GM18868 (cell line): ENCODE results near the gene UBE2U.

Experiments used
- ATAC-seq: cut with Tn5 transposase; IDR thresholded peaks from one replicate; pipeline ENCODE4 v1.9.1; 2021; ENCODE audit warnings: mild to moderate bottlenecking, moderate library complexity; ENCODE audit not compliant: unreplicated experiment

Gene UBE2U

GRCh38 chr1:64290420-64290819 is 87.0 kb downstream of the UBE2U start:
- ATAC-seq = no peak

DNA sequence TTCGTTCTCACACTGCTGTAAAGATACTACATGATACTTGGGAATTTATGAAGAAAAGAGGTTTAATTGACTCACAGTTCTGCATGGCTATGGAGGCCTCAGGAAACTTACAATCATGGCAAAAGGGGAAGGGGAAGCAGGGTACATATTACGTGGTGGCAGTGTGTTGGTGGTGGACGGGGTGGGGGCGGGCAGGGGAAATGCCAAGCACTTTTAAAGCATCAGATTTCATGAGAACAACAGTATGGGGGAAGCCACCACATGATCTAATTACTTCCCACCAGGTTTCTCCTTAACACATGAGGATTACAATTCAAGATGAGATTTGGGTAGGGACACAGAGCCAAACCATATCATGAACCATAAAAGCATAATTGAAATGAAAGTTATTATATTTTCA is 88.5 kb downstream of the UBE2U start:
- no peak for ATAC-seq

- ATAC-seq = no peak
These were observed 89.0 kb downstream of the UBE2U start for GRCh38 chr1:64292399-64292798.

- ATAC-seq = no peak
These were observed 90.4 kb downstream of the UBE2U start for GRCh38 chr1:64293820-64294219.

DNA sequence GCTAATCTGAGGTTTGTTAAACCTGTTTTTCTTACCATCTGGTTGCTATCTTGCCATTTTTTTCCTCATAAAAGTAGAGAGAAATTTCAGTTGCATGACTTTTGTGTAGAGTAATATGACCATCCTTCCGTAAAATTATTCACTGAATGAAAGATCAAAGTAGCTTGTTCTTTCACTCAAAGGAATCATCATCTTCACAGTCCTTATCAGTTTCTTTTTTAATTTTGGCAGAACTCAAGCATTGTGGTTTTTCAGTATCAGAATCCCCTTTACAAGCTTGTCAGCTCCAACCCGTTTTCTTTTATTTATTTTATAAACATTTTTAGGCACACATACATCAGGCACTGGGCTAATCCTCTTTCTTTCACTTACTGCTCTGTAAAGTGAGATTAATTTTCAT is 91.7 kb downstream of the UBE2U start:
- no peak for ATAC-seq

- no peak for ATAC-seq
These were observed 92.1 kb downstream of the UBE2U start for GRCh38 chr1:64295561-64295960.

GRCh38 chr1:64296459-64296858 is 93.0 kb downstream of the UBE2U start:
- ATAC-seq = no peak

- ATAC-seq = no peak
These were observed 98.8 kb downstream of the UBE2U start for GRCh38 chr1:64302194-64302593.

DNA sequence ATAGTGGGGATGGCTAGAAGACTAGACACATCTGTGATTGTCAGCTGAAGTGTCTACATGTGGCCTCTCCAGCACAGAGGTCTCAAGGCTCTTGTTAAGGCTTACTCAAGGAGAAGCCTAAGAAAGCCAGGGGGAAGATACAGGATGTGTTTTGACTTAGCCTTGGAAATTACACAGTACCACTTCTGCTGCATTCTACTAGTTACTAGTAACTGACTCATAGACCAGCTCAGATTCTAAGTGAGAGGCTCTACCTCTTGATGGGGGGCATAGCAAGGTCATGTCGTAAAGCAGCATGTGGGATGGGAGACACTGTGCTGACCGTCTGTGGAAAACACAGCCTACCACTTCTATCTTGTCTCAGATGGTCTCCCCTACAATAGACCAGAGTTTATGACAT is 99.5 kb downstream of the UBE2U start:
- ATAC-seq = no peak

GRCh38 chr1:64304823-64305222 is 101.4 kb downstream of the UBE2U start:
- ATAC-seq = no peak

DNA sequence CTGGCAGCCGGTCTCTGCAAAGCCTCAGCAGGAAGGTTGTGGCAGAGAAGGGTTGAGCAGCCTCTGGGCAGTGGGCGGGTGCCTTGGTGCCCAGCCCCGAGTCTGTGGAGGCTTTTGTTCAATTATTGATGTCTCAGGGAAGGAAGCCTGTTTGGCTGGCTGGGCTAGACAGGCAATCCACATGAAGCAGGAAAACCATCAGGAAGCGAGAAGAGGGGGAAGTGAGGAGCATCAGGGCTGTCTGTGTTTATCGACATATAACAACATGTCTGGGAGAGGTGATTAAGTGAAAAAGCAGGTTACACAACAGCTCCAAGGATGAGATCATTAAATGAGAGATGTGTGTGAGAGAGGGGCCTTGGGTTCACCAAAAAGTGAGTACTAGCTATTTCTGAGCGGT is 105.4 kb downstream of the UBE2U start:
- no peak for ATAC-seq

DNA sequence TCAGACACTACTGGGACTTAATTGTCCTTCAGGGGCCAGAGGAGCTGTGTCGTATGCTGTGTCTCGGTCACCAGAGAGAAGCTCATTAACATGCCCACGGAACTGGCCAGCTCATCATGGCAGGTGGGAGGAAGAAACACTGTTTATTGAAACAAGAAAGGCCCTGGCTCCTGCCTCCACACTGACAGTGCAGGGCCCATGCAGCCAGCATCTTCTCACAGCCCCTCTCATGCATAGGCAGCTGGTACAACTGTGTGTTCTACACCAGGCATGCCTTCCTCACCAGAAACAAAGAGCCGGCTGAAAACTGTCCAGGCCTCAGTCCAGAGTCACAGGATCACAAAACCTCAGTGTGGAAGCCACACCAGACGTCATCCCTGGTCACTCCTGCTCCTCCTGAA is 106.0 kb downstream of the UBE2U start:
- no peak for ATAC-seq

DNA sequence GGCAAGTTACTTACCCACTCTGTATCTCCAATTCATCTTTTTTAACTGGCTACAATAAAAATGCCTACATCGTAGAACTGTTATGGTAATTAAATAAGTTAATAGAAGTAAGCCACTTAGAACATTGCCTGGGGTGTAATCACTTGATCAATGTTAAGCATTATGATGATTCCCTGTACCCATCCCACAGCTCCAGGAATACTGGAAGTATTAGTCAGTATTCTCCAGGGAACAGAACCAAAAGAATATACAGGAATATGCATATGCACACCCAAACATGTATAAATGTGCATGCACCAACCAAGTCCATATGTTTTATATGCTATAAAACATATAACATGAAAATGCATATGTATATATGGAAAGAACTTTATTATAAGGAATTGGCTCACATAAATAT is 107.3 kb downstream of the UBE2U start:
- ATAC-seq = no peak

GRCh38 chr1:64312431-64312830 is 109.0 kb downstream of the UBE2U start:
- no peak for ATAC-seq

- ATAC-seq = no peak
These were observed 112.0 kb downstream of the UBE2U start for GRCh38 chr1:64315402-64315801.
